Superior temporal gyrus (tissue), 1 donor: ENCODE data around the gene LRRC4C.
A peak's percentile ranks its signal among the peaks of the same experiment; 100 is the strongest.

ENCODE experiments used
- DNase-seq: peaks from one replicate; pipeline ENCODE4 v3.0.0-alpha.2; 2016; ENCODE audit errors: extremely low spot score

Gene LRRC4C

GRCh38 chr11:41459465-41460401 lies at the start of gene LRRC4C:
Gene LRRC4C (minus strand): TSS chr11:41459652.
- DNase-seq: peak; percentile 38

GRCh38 chr11:41508121-41508520 lies 48.7 kb upstream of the LRRC4C start:
- no peak for DNase-seq

GRCh38 chr11:41499429-41499828 lies 40.0 kb upstream of the LRRC4C start:
- DNase-seq: no peak

GRCh38 chr11:41498726-41499125 lies 39.3 kb upstream of the LRRC4C start:
- DNase-seq: no peak

- DNase-seq: no peak
Measured at GRCh38 chr11:41497974-41498373, 38.5 kb upstream of the LRRC4C start.

- no peak for DNase-seq
Measured at GRCh38 chr11:41494716-41495115, 35.3 kb upstream of the LRRC4C start.

GRCh38 chr11:41486424-41486823 lies 27.0 kb upstream of the LRRC4C start:
- DNase-seq: no peak

GRCh38 chr11:41483956-41484355 lies 24.5 kb upstream of the LRRC4C start:
- DNase-seq: no peak

GRCh38 chr11:41479179-41479578 lies 19.7 kb upstream of the LRRC4C start:
- no peak for DNase-seq

- DNase-seq: peak; percentile 65
Measured at GRCh38 chr11:41461057-41461681, 1.7 kb upstream of the LRRC4C start.

- DNase-seq: no peak
Measured at GRCh38 chr11:41458641-41459040, 811 bp downstream of the LRRC4C start.

- peak; percentile 38 for DNase-seq
Measured at GRCh38 chr11:41458154-41458553, 1.3 kb downstream of the LRRC4C start.

- DNase-seq: no peak
Measured at GRCh38 chr11:41457216-41458014, 2.0 kb downstream of the LRRC4C start.

GRCh38 chr11:41456269-41456668 lies 3.2 kb downstream of the LRRC4C start:
- DNase-seq: peak; percentile 36

- no peak for DNase-seq
Measured at GRCh38 chr11:41451011-41451410, 8.4 kb downstream of the LRRC4C start.

- DNase-seq: no peak
Measured at GRCh38 chr11:41449483-41450050, 9.9 kb downstream of the LRRC4C start.

- DNase-seq: no peak
Measured at GRCh38 chr11:41446566-41446965, 12.9 kb downstream of the LRRC4C start.

- DNase-seq: no peak
Measured at GRCh38 chr11:41446107-41446506, 13.3 kb downstream of the LRRC4C start.

GRCh38 chr11:41437006-41437490 lies 22.4 kb downstream of the LRRC4C start:
- DNase-seq: no peak

- DNase-seq: no peak
Measured at GRCh38 chr11:41435531-41435930, 23.9 kb downstream of the LRRC4C start.

GRCh38 chr11:41431784-41432183 lies 27.7 kb downstream of the LRRC4C start:
- no peak for DNase-seq

- no peak for DNase-seq
Measured at GRCh38 chr11:41419901-41420300, 39.6 kb downstream of the LRRC4C start.
